GM12878 (cell line): ENCODE data around the gene GGCX.

Experiments used
- CTCF ChIP-seq, 3 experiments: IDR thresholded peaks in 2 of 3; conservative IDR thresholded peaks in 1 of 3; 2 replicates each; pipeline ENCODE4 v1.5.1; 2011; ENCODE audit warnings: low read depth in 3 of 3, low read length in 3 of 3, mild to moderate bottlenecking in 3 of 3, control low read depth in 2 of 3, moderate library complexity in 2 of 3, inconsistent platforms in 1 of 3, mixed read lengths in 1 of 3; ENCODE audit not compliant: control insufficient read depth in 2 of 3, insufficient read depth in 1 of 3; ENCODE audit errors: extremely low read depth in 1 of 3
- POLR2A ChIP-seq: IDR thresholded peaks from 2 replicates; pipeline ENCODE4 v1.6.1; 2011; ENCODE audit warnings: low read depth, mild to moderate bottlenecking, low read length

- TF ChIP-seq POLR2A (no peak), CTCF (IDR thresholded peaks at IDR 0.05 in 2 of 3, conservative IDR thresholded peaks at IDR 0.05 in 1 of 3; ENCODE audit: control insufficient read depth in 2 of 3, extremely low read depth in 1 of 3, insufficient read depth in 1 of 3, low read depth in 3 of 3, low read length in 3 of 3) (no peak)
These were observed 33.5 kb upstream of the GGCX start for GRCh38 chr2:85594715-85595300.
